HG03095 (cell line): ENCODE measurements around the gene KIF21B.

Source experiments
- ATAC-seq: cut with Tn5 transposase; IDR thresholded peaks from one replicate; pipeline ENCODE4 v1.9.1; 2021; ENCODE audit warnings: moderate library complexity; ENCODE audit not compliant: unreplicated experiment

Gene KIF21B

DNA sequence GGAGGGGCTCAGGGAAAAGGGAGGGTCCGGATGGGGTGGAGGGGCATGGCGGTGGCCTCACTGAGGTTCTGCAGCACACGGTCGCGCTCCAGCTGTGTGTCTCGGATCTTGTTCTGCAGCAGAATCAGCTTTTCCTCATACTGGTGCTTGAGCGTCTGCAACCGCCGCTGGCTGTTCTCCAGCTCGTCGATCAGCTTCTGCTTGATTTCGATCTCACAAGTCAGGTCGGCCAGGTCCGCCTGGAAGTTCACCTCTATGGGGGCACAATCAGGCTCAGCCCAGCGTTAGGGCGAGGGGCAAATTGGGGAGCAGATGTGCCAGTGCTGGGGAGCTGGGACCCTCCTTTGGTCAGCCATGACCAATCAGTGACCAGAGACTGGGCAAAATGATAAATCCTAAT, 25.2 kb downstream of the KIF21B start:
- no peak for ATAC-seq

DNA sequence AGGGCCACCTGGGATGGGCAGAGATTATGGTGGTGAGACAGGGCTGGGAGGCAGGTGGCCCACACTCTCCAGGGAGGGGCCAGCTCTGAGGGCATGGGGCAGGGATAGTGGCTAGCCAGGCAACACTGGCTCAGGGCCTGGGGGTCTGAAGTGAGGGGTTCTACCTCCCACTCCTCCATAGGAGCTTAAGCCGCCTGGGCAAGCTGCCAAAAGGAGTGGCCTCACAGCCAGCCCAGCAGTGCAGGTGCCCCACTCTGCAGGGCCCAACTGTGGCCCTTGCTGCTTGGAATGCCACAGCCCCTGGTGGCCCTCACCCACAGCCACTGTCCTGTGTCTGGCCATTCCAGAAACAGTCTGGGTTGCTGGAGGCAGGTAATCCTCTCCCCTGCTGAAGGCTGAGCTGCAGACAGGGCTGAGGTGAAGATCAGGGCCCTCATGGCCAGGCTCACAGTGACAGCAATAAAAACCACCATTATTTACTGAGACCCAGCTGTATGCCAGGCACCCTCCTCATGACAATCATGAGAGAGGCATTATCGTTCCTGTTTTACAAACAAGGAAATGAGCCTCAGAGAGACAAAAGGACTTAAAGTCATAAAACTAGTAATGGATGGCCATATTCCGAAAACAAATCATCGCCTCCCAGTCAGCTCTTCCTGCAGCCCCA, 31.0 kb downstream of the KIF21B start:
- no peak for ATAC-seq

DNA sequence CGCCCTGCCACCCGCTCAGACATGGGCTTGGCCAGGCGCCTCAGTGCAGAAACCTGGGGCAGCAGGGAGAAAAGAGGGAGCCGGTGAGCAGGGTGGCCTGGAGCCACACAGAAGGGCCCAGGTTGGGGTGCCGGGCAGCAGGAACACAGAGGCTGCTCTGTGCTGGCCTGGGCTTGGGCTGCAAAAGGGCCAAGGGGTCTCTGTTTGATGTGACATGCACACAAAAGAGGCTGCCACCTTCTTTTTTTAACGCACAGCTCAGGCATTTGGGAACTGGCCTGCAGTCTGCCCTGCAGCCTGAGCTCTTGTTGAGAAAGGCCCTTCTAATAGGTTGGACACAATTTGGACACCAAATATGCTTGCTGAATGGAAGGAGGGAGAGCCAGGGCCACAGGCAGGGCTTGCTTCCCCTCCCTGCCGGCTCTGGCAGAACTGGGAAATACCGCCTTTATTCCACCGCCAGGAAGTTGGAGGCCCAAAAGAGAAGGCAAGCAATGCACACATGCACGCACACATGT, 32.4 kb downstream of the KIF21B start:
- ATAC-seq: no peak

DNA sequence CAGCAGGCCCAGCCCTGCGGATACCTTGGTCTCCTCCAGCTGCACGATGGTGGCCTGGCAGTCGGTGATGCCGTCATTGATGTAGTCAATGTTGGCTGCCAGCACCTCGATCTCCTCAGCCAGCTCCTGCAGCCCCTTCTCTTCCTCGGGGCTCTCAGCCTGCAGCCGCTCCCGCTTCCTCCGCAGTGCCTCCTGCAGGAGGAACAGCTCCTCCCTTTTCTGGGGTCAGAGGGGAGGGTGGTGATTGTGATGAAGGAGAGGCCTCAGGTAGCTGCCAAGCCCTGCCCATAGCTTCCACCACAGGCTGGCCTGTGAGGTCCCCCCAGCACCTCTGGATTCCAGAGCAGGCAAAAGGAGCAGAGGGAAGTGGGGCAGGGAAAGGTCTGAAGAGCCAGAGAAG, 33.4 kb downstream of the KIF21B start:
- no peak for ATAC-seq

DNA sequence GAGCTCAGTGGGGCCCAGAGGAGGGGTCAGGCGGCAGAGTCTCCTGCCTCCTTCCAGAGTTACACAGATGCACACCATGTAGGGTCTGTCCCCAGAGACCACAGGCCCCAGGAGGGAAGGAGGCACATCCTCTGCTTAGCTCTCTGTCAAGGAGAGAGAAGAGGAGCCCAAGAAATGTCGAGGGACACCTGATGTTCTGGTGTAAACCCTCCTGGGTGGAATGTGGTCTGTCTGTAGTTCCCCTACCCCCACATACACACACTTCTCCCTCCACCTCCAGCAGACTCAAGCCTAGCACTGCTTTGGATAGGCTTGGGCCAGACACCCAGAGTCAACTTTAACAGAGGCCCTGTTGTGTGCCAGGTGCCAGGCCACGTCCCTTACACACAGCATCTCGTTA, 34.2 kb downstream of the KIF21B start:
- ATAC-seq: no peak

DNA sequence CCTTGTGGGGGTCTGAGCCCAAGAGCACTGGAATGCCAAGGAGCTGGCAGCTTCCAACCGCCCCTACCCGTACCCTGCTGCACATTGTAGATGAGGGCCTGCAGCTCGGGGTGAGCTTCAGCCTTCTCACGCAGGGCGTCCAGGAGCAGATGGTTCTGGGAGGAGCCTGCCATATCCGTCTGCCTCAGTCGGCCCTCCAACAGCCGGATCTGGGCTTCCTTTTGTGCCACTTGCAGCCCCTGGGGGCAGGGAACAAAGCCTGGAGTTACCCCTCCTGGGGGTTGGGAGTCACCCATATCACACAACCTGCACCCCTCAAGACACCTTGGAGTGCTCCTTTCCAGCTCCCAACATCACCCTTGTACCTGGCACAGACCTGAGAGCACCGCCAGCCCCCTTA, 34.8 kb downstream of the KIF21B start:
- ATAC-seq: no peak

DNA sequence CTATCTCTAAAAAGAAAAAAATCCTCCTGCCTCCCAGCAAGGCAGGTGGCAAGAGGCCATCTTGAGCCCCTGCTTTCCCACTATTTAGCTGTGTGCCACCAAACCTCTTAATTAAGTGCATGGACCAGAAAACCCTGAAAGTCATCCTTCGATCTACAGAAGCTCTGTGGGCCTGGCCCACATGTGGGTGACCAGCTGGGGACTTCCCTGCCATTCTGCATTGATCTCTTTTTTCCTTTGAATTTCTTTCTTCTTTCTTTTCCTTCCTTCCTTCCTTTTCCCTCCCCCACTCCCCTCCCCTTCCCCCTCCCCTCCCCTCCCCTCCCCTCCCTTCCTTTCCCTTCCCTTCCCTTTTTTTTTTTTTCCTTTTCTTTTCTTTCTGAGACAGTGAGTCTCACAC, 38.0 kb downstream of the KIF21B start:
- no peak for ATAC-seq

DNA sequence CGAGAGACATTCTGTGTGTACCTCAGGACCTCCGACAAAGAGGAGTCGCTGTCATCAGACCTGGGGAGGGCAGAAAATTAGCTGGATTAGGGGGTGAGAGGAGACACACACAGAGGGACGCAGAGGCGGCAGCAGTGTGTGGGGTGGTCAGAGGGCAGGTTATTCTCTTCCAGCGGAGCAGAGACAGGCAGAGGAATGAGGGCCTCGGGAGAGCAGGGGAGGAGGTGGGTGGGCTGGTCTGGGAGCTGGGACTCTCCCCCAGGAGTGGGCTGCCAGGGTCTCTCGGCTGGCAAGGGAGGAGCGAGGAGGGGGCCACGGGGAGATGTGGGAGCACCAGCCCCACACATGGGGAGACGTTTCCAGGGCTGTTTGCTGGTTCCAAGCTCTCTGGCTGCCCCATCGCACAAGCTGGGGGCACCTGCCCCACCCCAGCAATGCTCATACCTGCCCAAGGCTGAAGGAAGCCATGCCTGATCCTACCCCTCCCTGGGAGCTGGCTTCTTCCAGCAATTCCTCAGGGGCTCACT, 40.4 kb downstream of the KIF21B start:
- no peak for ATAC-seq

DNA sequence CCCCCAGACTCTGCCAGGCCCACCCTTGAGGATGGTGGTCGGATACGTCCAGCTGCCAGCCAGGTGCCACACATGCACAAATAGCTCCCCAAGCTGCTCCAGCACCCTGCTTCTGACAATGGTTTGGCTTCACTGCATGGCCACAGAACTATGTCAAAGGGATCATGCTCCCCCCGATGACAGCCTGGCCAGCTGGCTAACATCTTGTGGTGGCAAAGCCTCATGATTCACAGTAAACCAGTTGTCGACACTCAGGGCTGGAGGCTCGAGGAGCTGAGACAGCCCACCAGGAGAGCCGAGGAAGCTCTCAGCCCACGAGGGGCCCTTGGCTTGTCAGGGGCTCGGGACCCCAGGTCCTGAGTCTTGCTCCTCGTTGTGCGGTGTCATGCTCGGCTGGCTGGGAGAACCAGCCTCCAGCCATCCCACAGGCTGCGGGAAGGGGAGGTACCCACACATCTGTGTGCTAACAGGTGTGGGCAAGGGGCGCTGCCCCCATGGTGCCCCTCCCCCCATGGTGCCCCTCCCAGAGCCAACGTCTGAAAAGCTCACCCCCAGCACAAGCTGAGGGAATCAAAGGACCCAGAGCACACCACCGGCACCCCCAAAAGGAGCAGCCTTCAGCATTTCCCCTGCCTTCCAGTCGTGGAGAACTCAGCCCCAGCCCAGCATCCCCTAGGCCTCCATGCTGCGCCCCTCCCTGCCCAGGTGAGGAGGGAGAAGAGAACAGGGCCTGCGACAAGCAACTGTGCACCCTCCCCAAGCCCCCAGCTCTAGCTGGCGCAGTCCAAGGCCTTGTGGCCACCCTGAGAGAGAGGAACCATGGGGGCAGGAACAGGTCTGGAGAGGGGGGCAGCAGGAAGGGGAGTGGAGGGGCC, 41.2 kb downstream of the KIF21B start:
- ATAC-seq: no peak

DNA sequence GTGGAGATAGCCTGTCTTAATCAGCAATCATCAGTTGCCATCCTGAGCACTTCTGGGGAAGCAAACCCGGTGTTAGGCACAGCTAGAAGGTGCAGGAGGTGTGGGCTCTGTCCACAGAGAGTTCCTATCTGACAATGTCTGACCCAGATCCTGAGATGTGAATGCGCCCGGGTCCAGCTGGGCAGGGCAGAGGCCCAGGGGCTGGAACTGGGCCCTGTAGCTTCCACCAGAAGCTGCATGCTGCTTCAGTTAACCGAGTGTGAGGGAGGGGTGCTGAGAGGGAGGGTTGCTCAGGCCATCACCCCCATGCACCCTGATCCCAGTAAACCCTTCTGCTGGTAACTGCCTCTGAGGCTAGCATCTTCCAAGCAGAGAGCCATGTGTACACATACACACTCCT, 42.2 kb downstream of the KIF21B start:
- no peak for ATAC-seq

DNA sequence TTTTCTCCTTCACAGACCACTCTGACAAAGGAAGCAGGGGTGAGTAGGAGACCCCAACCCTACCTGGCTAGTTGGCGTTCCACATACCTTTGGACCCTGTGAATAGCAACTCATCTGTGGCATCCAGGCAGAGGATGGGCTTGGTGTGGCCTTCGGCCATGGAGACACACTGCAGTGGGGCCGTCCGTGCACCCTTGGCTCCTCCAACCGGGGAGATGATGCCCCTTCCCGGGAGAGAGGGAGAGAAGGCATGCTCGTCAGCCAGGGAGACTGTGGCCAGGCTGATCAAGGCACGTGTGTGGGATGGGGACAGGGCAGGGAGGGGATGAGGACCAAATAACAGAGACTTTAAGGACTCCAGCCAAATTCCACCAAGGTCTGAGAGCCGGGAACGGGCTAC, 42.6 kb downstream of the KIF21B start:
- no peak for ATAC-seq

DNA sequence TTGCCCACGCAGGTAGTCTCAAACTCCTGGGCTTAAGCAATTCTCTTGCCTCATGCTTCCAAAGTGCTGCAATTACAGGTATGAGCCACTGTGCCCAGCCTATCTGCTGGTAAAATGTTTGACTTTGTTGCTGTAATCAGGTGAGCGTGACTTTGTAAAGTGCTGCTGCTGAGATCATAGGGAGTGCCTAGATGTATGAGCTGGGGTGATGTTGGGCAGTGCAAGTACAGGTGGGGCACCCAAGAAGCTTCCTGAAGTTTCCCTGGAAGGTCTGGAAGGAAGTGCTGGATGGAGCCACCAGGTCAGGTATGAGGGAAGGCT, 43.1 kb downstream of the KIF21B start:
- no peak for ATAC-seq

DNA sequence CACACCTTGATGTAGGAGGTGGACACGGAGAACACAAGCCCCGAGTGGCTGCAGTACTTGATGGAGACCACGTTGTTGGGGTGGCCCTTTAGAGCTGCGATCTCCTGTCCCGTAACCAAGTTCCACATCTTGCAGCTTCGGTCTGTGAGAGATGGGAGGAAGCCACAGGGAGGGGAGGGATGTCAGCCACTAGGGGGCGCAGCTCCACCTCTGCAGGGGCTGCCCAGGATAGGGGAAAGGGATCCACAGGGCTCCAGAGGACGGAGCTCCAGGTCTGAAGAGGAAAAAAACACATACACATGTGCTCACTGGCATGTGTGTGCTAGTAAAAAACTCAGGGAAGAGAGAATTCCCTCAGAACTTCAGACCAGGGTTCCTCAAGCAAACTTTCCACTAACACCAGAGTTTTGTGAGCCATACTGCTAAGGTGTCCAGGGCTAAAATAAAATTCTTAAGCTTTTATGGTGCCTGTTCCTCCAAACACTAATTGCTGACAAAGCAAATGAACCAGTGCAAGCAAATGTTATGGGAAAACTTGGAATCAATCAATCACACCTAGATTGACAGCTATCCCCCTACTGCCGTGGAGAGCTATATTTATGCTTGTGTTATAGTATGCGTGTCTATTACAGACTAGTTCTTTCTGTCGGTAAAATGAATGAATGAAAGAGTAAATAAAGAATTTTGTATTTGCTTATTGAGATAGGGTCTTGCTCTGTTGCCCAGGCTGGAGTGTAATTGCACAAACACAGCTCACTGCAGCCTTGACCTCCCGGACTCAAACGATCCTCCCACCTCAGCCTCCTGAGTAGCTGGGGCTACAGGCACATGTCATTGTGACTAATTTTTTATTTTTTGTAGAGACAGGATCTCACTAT, 43.7 kb downstream of the KIF21B start:
- no peak for ATAC-seq

DNA sequence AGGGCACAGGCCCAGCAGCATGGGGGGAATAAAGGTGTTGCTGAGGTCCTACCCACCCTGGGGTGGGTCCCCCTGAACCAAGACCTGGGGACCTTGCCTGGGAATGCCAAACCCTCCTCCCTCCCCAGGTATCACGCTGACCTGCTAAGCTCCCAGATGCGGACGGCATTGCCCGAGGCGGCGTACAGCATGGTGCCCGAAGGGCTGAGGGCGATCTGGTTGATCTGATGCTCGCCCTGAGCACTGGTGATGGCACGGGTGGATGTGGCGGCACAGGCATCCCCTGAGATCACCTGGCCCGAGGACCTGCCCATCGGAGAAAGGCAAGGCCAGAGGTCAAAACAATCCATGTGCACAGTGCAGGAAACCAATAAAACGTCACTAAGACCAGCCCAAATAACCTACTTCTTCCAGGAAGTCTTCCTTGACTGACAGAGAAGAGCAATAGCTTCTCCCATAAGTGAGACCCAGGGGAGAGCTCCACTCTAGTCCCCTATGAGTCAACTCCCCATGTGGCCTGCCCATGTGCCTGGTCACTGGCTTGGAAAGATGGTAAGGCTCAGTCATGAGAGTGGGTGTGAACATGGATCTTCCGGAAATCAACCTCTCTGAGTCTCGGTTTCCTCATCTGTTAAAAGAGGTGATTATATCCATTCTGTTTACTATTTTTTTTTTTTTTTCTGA, 46.3 kb downstream of the KIF21B start:
- ATAC-seq: no peak

DNA sequence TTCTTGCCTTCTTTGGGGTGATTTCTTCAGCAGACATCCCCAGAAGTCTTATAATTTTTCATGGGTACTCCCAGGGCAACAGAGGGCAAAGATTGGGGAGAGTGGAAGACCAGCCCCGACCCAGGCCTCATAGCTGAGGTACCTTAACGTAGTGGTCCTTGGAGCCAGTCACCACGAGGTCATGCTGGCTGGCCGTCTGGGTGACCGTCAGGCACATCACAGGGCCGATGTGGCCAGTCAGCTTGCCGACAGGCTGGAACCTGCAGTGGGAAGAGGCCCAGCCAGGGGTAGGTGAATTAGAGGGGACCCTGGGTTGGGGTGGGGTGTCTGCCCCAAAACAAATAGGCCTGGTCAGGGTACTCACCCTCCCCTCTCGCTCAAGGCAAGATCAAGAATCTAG, 46.9 kb downstream of the KIF21B start:
- ATAC-seq: no peak

DNA sequence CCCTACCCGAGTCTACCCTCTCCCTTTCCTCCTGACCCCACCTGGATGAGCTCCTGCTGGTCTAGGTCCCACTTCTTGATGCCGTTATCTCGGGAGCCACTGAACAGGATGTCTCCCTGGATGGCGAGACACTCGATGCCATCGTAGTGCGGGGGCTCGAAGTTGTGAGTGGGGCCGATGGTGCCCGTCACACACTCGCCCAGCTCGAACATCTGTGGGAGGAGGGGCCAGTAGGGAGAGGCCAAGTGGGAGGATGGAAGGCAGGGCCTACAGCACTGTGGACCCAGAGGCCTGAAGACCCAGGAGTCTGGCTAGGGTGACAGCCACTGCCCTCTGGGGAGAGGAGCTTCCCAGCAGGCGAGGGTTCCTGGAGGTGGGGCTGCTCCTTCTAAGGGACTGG, 48.1 kb downstream of the KIF21B start:
- ATAC-seq: no peak

DNA sequence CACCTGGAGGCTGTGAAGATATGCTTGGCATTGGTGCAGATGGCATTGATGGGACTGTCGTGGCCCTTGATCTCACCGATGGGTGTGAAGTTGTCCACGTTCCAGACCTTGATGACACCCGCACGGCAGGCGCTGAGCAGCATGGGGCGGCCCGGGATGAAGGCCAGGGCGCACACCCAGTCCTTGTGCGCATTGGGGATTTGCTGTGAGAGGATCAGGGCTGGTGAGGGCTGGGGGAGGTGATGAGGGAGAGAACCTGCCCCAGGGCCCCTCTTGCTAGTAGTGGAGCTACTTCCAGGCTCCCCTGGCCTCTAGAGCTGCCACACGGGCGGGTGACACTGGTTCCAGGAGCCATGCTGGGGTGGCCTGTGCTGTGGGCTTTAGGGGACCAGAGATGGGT, 48.8 kb downstream of the KIF21B start:
- ATAC-seq: no peak

DNA sequence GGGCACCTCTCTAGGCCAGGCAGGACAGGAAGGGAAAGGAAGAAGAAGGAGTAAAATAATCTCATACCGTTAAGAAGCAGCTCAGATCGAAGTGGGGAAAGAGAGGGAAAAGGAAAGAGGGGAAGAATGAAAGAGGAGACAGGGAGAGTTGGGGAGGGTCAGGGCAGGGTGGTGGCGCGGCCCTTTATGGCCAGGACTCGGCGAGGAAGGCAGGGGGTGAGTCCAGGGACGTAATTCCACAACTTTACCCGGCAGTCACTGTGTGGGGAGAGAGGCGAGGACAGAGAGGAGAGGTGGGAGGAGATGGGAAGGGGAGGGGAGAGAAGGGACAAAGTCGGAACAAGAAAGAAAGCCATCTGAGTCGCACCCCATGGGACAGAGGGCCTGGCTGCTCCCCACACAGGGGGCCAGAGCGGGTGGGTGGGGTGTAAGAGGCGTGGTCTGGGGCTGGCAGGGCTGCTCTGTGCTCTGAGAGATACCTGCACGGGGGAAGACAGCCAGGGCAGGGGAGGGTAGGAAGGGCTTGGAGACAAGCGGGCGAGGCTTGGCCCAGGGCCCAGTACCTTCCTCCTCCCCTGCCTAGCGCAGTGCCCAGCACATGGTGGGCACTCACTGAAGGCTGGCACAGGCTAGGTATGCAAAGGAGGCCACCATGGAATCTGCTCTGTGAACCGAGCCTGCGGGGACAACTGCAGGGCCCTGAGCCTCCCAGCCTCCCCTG, 49.4 kb downstream of the KIF21B start:
- no peak for ATAC-seq

DNA sequence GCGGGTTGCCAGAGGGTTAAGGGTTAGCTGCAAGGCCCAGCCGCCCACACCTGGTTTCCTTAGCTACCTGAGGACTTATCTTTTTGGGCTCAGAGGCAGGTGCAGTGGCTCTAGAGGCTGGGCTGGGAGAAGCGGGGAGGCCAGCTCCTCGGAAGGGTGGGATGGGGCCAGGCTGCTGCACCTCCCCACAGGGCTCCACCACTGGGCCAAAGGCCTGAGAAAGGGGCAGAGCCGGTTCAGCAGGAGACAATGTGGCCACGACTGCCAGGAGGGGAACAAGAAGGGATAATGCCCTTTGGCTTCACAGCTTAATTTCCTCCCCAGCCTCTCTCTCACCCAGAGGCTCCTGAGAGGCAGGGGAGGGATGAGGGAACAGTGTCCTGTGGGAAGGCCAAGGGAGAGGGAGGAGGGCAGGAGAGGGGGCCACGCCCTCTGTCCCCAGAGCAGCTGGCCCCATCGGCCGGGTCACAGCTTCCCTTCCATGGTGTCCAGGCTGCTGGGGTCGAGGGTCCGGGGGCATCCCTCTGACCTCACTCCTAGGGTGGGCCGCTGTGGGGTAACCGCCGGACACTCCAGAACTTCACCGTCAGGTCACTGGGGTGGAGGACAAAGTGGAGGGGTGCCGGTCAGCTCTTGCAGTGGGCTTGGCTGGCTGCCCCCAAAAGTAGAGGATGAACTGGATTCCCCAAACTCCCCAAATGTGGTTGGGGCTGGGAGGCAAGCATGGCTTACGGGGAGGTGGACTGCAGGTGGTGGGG, 50.4 kb downstream of the KIF21B start:
- ATAC-seq: no peak
